SU-DHL-6 (cell line): ENCODE data around the gene ASGR2.
"Not testable (repeated sequence)": the region's sequence is repeated elsewhere in the genome, so short reads cannot be mapped to it uniquely, and the experiment has no call there.

Experiments
- EZH2phosphoT487 ChIP-seq: fragments of 200-600 bp; sonication (generic), shearing (Covaris generic); conservative IDR thresholded peaks from 2 replicates; pipeline ENCODE4 v1.6.1; 2018; ENCODE audit warnings: mild to moderate bottlenecking, antibody characterized with exemption, low read length, moderate library complexity, mixed read lengths
- TF ChIP-seq, protein P1 (sequence below): fragments of 200-600 bp; sonication (generic); IDR thresholded peaks from one replicate; pipeline ENCODE4 v1.5.1; 2017; ENCODE audit warnings: antibody characterized with exemption, mild to moderate bottlenecking, low read length, moderate library complexity; ENCODE audit not compliant: insufficient read depth, poor library complexity, severe bottlenecking

DNA sequence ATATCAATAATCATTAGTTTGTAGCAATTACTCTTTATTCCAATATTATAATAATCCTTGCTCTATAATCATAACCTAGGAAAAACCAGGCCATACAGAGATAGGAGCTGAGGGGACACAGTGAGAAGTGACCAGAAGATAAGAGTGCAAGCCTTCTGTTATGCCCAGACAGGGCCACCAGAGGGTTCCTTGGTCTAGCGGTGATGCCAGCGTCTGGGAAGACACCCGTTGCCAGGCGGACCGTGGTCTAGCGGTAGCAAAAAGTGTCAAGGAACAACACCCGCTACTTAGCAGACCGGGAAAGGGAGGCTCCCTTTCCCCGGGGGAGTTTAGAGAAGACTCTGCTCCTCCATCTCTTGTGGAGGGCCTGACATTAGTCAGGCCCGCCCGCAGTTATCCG lies 11.8 kb upstream of the ASGR2 start:
- TF ChIP-seq, protein P1, sequence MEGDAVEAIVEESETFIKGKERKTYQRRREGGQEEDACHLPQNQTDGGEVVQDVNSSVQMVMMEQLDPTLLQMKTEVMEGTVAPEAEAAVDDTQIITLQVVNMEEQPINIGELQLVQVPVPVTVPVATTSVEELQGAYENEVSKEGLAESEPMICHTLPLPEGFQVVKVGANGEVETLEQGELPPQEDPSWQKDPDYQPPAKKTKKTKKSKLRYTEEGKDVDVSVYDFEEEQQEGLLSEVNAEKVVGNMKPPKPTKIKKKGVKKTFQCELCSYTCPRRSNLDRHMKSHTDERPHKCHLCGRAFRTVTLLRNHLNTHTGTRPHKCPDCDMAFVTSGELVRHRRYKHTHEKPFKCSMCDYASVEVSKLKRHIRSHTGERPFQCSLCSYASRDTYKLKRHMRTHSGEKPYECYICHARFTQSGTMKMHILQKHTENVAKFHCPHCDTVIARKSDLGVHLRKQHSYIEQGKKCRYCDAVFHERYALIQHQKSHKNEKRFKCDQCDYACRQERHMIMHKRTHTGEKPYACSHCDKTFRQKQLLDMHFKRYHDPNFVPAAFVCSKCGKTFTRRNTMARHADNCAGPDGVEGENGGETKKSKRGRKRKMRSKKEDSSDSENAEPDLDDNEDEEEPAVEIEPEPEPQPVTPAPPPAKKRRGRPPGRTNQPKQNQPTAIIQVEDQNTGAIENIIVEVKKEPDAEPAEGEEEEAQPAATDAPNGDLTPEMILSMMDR, result not testable (repeated sequence)
- TF ChIP-seq EZH2phosphoT487, result not testable (repeated sequence)
